ENCODE results near the gene TMEM232.

Gene TMEM232

GRCh38 chr5:110507972-110508371 lies 218.5 kb downstream of the TMEM232 start:
- no peak for DNase-seq

GRCh38 chr5:110506378-110506777 lies 220.1 kb downstream of the TMEM232 start:
- DNase-seq = no peak

GRCh38 chr5:110496276-110496675 lies 230.2 kb downstream of the TMEM232 start:
- no peak for DNase-seq

- DNase-seq = no peak
These were observed 234.0 kb downstream of the TMEM232 start for GRCh38 chr5:110492446-110492845.

GRCh38 chr5:110478895-110479294 lies 247.6 kb downstream of the TMEM232 start:
- DNase-seq = no peak

- no peak for DNase-seq
These were observed 248.6 kb downstream of the TMEM232 start for GRCh38 chr5:110477911-110478310.

- DNase-seq = no peak
These were observed 250.3 kb downstream of the TMEM232 start for GRCh38 chr5:110476164-110476563.

- no peak for DNase-seq
These were observed 250.9 kb downstream of the TMEM232 start for GRCh38 chr5:110475529-110475928.

GRCh38 chr5:110469486-110469885 lies 257.0 kb downstream of the TMEM232 start:
- no peak for DNase-seq

GRCh38 chr5:110463106-110463505 lies 263.4 kb downstream of the TMEM232 start:
- DNase-seq = no peak

GRCh38 chr5:110460837-110461236 lies 265.6 kb downstream of the TMEM232 start:
- DNase-seq = no peak

- no peak for DNase-seq
These were observed 268.2 kb downstream of the TMEM232 start for GRCh38 chr5:110458313-110458712.

GRCh38 chr5:110442856-110443255 lies 283.6 kb downstream of the TMEM232 start:
- no peak for DNase-seq

GRCh38 chr5:110441035-110441434 lies 285.4 kb downstream of the TMEM232 start:
- DNase-seq = no peak

- DNase-seq = no peak
These were observed 286.4 kb downstream of the TMEM232 start for GRCh38 chr5:110440058-110440457.

GRCh38 chr5:110439296-110439695 lies 287.2 kb downstream of the TMEM232 start:
- no peak for DNase-seq

- no peak for DNase-seq
These were observed 291.3 kb downstream of the TMEM232 start for GRCh38 chr5:110435207-110435606.

- no peak for DNase-seq
These were observed 294.9 kb downstream of the TMEM232 start for GRCh38 chr5:110431603-110432002.

GRCh38 chr5:110414360-110414759 lies 312.1 kb downstream of the TMEM232 start:
- peak; percentile 5 for DNase-seq

GRCh38 chr5:110413856-110414255 lies 312.6 kb downstream of the TMEM232 start:
- DNase-seq = no peak

GRCh38 chr5:110409571-110409970 lies 316.9 kb downstream of the TMEM232 start:
- no peak for DNase-seq

GRCh38 chr5:110402562-110402961 lies 323.9 kb downstream of the TMEM232 start:
- no peak for DNase-seq

- no peak for DNase-seq
These were observed 324.6 kb downstream of the TMEM232 start for GRCh38 chr5:110401881-110402280.

GRCh38 chr5:110398951-110399350 lies 327.5 kb downstream of the TMEM232 start:
- DNase-seq = no peak

- no peak for DNase-seq
These were observed 329.2 kb downstream of the TMEM232 start for GRCh38 chr5:110397281-110397680.

- no peak for DNase-seq
These were observed 339.7 kb downstream of the TMEM232 start for GRCh38 chr5:110386782-110387181.

Data from CD4-positive, alpha-beta T cell treated with Interleukin-17A for 4 hours (primary cell).